Fibroblast of skin of right quadriceps (primary cell): Measurements from ENCODE around the gene PSME3IP1.
"Not testable (repeated sequence)": the region's sequence is repeated elsewhere in the genome, so short reads cannot be mapped to it uniquely, and the experiment has no call there.

Experiments used
- DNase-seq: peaks from one replicate; pipeline ENCODE4 v3.0.0-alpha.2; 2013

Gene PSME3IP1

DNA sequence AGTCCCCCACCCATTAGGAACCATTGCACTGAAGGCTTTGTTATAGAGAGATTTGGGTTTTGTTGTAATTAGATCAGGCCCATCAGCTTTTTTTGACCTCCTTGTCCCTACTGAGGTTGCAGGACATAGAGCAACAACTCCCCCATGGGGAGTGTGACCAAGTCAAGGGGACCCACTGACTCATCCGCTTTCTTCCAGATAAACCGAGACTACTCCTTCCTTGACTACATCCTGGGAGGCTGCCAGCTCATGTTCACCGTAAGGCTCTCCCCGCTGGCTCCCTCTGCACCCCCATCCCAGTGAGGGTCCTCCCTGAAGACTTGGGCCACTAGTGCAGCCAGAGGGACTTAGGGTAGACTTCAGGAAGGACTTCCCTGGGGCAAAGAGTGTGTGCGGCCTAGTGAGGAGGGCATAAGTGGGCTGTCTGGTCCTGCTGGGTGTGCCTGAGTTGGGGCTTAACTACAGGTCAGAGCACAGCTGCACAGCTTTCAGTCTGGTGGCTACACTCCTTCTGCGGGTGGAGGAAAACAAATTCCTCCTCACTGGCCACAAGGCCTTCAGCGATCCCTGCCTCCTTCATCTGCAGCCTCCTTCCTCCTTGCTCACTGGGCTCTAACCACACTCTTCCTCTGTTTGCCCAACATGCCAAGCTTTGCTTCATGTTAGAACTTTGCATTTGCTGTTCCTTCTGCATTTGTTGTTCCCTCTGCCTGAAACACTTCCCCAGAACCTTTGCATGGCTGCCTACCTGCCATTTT lies 62.4 kb downstream of the PSME3IP1 start:
- no peak for DNase-seq

DNA sequence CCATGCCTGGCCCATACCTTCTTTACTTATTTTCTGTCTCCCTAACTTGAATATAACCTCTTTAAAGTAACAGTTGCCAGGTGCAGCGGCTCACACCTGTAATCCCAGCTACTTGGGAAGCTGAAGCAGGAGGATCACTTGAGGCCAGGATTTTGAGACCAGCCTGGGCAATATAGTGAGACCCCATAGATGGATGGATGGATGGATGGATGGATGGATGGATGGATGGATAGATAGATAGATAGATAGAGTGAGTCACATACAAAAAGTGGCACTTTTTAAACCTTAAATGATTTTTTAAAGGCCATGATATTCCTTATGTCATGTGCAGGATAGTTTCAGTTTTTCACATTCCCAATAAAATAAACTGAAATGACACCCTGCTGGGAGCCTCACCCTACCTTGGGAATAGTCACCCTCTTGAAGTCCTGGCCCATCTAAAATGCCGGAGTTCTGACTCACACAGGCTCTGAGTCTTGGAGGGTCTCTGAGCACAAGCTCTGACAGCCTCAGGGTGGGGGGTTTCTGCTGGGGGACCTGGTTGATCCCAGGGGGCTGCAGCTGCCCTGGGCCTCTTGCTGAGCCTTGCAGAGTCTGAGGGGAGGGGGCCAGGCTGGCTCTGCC lies 67.3 kb downstream of the PSME3IP1 start:
- DNase-seq: no peak

DNA sequence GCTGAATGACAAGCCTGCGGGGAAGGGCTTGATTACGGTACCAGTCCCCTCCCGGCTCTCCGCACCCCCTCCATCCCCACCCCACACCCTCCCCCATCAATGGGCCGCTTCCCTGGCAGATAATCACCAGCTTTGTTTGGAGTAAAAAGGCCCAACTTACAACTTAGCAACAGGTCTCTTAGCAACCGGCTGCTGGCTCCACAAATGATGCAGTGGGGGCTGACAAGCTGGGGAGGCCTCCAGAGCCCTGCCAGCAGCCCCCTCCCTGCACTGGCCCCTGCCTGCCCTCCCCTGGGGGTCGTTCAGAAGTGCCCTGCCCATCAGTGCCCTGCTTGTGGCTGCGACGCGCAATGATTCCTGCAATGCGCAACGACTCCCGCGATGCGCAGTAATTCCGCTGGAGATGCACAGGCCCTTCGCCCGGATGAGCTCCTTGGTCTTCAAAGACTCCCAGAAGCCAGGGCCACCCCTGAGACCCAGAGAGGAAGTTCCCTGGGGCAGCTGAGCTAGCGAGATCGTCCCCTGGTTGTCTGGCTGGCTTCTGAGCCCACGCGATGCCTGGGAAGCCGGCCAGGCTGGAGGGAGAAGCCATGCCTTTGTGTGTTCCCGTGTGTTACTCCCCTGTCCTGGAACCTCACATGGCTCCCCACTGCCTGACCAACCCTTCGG lies 70.2 kb downstream of the PSME3IP1 start:
- DNase-seq: peak; percentile 25

DNA sequence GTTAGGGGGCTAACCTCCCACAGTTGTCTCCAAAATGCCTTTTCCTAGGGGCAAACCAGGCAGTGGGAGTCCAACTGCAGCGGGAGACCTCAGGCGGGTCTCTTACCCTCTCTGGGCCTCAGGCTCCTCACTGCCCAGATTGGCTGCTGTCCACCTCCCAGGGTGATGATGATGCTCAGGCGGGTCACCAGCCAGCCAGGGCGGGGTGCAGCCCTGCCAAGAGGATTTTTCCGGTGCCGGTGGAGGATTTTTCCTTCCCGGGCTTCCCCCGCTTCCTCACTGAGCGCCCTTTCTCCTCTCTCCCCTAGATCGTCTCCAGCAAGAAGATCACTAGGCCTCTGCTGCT lies 70.7 kb downstream of the PSME3IP1 start:
- DNase-seq: no peak

DNA sequence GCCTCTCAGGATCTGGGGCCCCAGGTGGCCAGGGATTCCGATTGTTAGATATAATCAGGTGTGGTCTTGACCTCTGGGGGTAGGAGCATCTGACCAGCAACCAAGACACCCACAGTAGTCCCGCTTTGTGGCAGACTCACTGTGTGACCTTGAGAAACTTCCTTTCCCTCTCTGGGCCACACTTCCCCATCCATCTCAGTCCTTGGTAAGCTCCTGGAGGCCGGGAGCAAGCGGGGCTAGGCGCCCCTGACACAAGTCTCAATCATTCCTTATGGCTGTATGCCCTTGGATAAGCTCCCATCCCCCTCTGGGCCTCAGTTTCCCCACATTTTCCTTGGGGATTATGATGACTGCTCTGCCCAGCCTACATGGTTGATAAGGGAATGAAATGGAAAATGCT lies 72.2 kb downstream of the PSME3IP1 start:
- no peak for DNase-seq

DNA sequence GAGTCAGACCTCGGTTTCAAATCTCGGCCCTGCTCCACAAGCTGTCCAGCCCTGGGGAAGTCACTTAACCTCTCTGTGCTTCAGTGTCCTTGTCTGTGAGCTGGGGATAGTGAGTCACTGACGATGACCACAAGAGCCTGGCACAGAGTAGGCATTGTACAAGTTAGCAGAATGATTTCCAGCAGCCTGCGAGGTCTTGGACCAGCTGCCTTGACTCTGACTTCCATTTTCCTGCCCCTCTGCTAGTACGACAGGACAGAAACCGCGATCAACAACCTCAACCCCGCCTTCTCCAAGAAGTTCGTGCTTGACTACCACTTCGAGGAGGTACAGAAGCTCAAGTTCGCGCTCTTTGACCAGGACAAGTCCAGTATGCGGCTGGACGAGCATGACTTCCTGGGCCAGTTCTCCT lies 72.8 kb downstream of the PSME3IP1 start:
- DNase-seq: no peak

DNA sequence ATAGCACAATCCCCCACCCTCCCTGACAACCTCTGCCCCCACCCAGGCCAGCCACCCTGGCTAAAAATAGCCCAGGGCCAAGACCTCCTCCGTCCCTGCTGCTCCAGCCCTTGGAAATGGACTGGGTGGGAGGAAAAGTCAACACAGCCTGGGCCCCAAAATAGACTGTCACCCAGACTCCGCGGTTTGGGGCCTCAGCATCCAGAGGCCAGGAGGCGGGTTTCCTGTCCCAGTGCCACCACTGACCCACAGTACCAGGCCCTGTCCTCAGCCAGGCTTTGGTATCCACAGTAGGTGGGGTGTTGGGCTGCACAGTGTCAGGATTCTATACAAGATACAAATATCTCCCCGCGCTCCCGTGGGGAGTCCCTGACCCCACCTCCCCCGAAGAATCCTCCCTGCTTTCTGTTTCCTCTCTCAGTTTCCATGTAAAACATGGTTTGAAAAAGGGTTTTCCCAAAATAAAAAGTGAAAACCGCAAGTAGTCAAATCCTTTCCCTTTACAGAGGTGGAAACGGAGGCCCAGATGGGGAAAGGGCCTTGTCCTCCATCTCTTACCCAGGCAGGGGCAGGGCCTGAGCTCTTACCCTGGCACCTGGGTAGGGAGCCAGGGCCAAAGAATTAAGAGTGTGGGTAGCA lies 73.3 kb downstream of the PSME3IP1 start:
- DNase-seq: no peak

DNA sequence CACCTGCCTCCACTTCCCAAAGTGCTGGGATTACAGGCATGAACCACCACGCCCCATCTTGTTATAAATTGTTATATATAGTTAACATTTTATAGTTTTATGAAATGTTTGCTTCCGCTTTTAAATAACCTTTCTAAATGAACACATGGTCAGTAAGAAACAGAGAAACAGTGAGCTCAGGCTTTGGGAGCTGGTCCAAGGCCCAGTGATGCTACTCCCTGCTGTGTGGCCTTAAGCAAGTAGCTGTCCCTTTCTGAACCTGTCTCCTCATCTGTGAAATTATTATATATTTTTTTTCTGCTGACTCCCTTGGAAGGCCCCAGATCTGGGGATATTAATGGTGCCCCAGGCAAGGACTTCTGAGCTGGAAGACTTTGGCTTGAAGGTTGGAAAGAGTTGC lies 74.4 kb downstream of the PSME3IP1 start:
- no peak for DNase-seq

DNA sequence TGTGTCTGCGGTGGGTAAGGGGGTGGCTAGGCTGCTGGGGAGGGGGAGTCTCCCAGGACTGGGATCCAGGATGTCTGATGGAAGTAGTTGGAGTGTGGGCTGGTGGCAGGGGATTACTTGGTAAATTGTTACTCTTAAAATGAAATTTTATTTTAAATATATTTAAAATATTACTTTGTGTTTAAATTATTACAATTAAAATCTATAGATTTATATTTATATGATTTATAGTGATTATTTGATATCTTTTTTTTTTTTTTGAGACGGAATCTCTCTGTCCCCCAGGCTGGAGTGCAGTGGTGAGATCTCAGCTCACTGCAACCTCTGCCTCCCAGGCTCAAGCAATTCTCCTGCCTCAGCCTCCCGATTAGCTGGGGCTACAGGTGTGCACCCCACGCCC lies 74.9 kb downstream of the PSME3IP1 start:
- no peak for DNase-seq

DNA sequence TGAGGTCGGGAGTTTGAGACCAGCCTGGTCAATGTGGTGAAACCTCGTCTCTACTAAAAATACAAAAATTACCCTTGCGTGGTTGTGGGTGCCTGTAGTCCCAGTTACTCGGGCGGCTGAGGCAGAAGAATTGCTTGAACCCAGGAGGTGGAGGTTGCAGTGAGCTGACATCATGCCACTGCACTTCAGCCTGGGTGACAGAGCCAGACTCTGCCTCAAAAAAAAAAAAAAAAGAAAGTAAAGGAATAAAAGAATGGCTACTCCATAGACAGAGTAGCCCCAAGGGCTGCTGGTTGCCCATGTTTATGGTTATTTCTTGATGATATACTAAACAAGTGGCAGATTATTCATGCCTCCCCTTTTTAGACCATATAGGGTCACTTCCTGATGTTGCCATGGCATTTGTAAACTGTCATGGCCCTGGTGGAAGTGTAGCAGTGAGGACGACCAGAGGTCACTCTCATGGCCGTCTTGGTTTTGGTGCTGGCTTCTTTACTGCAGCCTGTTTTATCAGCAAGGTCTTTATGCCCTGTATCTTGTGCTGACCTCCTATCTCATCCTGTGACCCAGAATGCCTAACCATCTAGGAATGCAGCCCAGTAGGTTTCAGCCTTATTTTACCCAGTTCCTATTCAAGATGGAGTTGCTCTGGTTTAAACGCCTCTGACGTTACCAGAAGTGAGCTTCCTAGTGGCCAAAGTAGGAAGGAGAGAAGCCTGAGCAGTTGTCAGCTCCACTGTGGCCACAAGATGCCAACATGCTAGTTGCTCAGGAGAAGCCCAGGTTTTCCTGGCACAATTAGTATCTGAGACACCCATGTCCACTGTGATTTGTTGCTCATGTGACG lies 76.4 kb downstream of the PSME3IP1 start:
- not testable (repeated sequence) for DNase-seq

DNA sequence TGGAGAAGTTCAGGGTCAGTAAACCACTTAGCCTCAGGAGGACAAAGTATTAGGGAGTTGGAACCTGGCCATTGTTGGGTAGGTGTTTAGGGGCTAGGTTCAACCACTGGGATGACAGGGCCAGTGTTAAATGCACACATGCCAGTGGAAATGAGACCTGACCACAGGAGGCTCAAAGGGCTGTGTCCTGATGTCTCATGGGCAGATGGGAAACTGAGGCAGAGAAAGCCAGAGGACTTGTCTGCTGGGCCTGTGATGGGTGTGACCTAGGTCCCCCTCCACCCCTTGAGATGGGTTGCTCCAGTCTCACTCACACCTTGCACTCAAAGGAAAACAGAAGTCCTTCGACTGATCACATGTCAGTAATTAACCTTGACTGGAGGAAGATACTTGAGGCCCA lies 77.4 kb downstream of the PSME3IP1 start:
- no peak for DNase-seq

DNA sequence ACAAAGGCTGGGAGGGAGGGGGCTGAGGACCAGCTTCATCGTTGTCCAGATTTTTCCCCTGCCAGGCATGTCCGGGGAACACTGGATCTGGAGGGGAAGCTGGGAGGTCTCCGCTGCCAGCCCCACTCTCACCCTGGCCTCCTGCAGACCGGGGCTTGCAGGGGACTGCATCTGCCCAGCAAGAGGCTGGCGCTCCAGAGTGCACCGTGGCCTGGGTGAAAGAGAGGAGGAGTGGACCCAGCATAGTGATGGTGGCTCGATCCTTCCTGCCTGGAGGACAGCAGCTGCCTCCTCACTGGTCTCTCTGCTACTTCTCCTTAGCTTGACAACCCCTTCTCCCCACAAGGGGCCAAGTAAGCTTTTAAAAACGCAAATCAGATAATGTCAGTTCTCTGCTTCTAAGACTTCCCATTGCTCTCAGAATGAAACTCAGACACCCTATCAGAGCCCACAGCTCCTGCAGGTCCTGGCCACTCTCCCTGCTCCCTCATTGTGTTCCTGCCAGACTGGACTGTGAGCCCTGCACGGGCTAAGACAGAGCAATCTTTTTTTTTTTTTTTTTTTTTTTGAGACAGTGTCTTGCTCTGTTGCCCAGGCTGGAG lies 78.4 kb downstream of the PSME3IP1 start:
- DNase-seq: no peak

DNA sequence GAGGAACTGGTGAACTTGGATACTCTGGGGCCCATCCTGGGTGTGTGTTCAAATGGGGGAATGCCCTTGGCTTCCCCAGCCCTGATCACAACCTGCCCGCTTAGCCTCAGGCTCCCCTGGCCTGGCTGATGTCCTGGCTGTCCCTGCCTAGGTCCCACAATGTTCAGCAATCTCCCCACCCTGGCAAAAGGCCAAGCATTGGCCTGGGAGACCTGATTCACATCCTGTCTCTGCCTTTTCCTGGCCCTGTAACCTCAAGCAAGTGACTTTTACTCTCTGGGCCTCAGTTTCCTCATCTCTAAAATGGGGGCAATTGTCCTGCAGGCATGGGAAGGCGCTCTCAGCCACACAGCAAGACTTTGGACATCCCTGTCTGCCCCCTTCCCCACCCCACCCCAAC lies 79.1 kb downstream of the PSME3IP1 start:
- no peak for DNase-seq

DNA sequence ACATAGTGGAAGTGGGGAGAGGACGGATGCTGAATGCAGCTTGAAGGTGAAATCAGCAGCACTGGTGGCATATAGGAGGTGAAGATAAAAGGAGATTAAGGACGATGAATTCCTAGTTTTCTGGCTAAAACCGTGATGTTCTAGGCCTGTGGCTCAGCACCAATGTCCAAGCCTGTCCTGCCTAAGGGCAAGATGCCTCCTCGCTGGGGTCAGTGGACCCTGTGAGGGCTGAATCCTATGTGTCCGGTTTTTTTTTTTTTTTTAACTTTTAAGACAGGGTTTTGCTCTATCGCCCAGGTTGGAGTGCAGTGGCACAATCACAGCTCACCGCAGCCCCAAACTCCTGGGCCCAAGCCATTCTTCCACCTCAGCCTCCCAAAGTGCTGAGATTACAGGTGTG lies 80.7 kb downstream of the PSME3IP1 start:
- DNase-seq: no peak

DNA sequence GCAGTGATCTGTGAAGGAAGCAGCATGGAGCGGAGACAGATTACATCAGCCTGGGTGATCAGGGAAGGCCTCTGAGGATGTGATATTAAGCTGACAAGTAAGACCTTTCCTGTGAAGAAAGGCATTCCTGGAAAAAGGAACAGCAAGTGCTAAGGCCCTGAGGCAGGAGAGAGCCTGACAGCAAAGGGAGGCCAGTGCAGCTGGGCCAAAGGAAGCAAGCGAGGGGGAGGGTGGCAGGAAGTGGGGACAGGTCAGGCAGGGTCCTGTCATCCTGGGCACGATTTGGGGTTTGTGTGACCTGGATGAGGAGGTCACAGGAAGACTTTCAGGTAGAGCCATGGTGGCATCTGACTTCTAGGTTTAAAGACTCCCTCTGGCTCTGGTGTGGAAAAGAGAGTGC lies 81.1 kb downstream of the PSME3IP1 start:
- DNase-seq: no peak

DNA sequence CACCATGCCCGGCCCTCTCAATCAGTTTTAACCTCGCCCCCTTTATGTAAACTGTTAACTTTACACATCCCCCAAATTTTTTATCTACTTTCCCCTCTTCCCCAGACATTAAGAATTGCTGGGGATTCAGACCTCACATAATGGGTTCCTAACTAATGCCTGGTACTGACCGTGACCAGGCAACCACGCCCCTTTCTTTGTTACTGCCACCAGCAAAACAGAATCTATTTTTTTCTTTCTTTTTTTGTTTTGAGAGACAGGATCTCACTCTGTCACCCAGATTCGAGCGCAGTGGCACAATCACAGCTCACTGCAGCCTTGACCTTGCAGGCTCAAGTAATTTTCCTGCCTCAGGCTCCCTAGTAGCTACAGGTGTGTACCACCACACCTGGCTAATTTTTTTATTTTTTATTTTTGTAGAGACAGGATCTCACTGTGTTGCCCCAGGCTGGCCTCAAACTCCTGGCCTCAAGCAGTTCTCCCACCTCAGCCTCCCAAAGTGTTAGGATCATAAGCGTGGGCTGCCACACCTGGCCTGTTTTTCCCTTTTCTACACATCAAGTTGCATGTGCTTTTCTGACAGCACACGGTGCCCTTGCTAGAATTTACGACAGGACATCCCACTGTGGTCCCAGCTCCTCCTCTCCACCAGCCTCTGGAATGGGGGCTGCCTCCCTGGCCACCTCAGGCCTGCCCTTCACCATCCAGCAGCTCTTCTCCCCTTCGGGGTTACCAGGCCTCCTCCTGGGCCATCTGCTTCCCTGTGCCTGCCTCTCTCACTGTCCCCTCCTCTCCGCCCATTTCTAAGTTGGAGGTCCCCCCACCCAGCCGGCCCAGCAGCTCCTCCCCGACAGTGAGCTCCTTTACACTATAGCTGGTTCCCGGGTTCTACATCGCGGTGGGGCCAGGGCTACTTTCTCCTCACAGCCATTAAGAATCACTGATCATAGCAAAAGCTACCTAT lies 82.7 kb downstream of the PSME3IP1 start:
- DNase-seq: no peak
